IMR-90 (cell line): ENCODE results near the gene IFNA13. TPM values are rescaled to one million over a fixed set of nuclear protein-coding genes. Genes with fewer than 3 reads are reported as not detected.

Experiments
- CEBPB ChIP-seq: IDR thresholded peaks from 2 replicates; pipeline ENCODE4 v1.6.1; 2012; ENCODE audit warnings: low read depth, low read length, improper control_type of control experiment
- polyA plus RNA-seq, 3 experiments: library from polyadenylated mRNA; depleted of rRNA; stranded (reverse); fragments of >200 nt; gene quantifications; 2 replicates each; pipeline ENCODE4 v1.2.3, GENCODE V29; 2012; ENCODE audit warnings: low replicate concordance in 1 of 3
- total RNA-seq: library from RNA; depleted of rRNA; stranded (reverse); fragments of >200 nt; gene quantifications from 2 replicates; pipeline ENCODE4 v1.2.3, GENCODE V29; 2012; rRNA removed

IFNA13 gene
- total and polyA plus RNA-seq, 2 of the 4 experiments (the other 2 are of a cell fraction) = not detected

DNA sequence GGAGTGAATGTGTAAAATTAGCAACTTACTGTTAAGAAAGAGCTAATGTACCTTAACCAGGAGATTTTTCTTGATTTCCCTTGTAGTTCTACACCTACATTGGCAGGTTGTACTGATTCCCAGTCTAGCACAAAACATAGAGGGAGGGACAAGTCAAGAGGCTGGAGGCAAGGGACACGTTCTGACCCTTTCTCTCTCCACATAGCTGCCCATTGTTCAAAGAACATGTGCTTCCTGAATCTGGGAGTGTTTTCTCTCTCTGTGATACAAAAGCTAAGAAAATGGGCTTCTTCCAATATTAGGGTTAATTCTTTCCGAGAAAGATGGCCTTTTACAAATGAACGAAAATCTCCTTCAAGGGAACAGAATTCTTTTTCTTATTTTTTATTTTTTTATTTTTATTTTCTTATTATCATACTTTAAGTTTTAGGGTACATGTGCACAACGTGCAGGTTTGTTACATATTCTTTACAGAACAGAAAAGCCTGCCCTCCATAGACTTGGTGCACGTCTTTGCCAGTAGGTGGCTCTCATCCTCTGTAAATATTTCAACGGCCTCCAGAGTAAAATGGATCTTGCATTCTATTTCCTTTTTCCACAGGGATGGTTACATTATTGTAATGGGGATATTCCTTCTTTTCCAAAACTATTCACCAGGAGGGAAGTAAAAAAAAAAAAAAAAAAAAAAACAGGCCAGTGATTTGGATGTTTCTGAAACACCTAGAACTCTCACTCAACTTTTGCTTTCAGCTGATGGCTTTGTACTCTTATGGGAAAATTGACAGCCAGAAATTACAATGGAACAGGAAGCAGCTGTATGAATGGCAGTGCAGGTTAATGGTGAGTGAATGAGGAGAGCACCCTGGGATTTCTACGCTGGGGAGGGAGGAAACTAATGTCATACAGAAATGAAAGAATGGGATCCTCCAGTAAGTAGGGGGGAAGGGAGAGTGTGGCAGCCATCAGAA is 49.6 kb downstream of the IFNA13 start (continued):
- no peak for TF ChIP-seq CEBPB

Other genes with a start within 250 kb of the IFNA13 start
- not detected in 2 replicates for gene IFNW1, start 226.2 kb downstream of the IFNA13 start, total RNA-seq
- gene IFNW1, start 226.2 kb downstream of the IFNA13 start, polyA plus RNA-seq (2012; rRNA removed) = not detected in 2 replicates
- gene IFNA21, start 201.4 kb downstream of the IFNA13 start, total RNA-seq = not detected in 2 replicates
- not detected in 2 replicates for gene IFNA21, start 201.4 kb downstream of the IFNA13 start, polyA plus RNA-seq (2012; rRNA removed)
- gene IFNA4, start 180.5 kb downstream of the IFNA13 start, total RNA-seq = not detected in 2 replicates
- gene IFNA4, start 180.5 kb downstream of the IFNA13 start, polyA plus RNA-seq (2012; rRNA removed) = not detected in 2 replicates
- not detected in 2 replicates for gene IFNA7, start 165.9 kb downstream of the IFNA13 start, total RNA-seq
- gene IFNA7, start 165.9 kb downstream of the IFNA13 start, polyA plus RNA-seq (2012; rRNA removed) = not detected in 2 replicates
- not detected in 2 replicates for gene IFNA10, start 160.9 kb downstream of the IFNA13 start, total RNA-seq
- gene IFNA10, start 160.9 kb downstream of the IFNA13 start, polyA plus RNA-seq (2012; rRNA removed) = not detected in 2 replicates
- gene IFNA16, start 150.7 kb downstream of the IFNA13 start, total RNA-seq = not detected in 2 replicates
- gene IFNA16, start 150.7 kb downstream of the IFNA13 start, polyA plus RNA-seq (2012; rRNA removed) = not detected in 2 replicates
- not detected in 2 replicates for gene IFNA17, start 139.8 kb downstream of the IFNA13 start, total RNA-seq
- gene IFNA17, start 139.8 kb downstream of the IFNA13 start, polyA plus RNA-seq (2012; rRNA removed) = not detected in 2 replicates
- not detected in 2 replicates for gene IFNA14, start 128.1 kb downstream of the IFNA13 start, total RNA-seq
- not detected in 2 replicates for gene IFNA14, start 128.1 kb downstream of the IFNA13 start, polyA plus RNA-seq (2012; rRNA removed)
- not detected in 2 replicates for gene IFNA5, start 62.7 kb downstream of the IFNA13 start, total RNA-seq
- gene IFNA5, start 62.7 kb downstream of the IFNA13 start, polyA plus RNA-seq (2012; rRNA removed) = not detected in 2 replicates
- 46.4 and 68.6 TPM in 2 replicates for gene KLHL9, start 32.7 kb downstream of the IFNA13 start, total RNA-seq
- gene KLHL9, start 32.7 kb downstream of the IFNA13 start, polyA plus RNA-seq (2012; rRNA removed) = 10.2 and 12.9 TPM in 2 replicates
- gene IFNA6, start 17.2 kb downstream of the IFNA13 start, total RNA-seq = not detected in 2 replicates
- not detected in 2 replicates for gene IFNA6, start 17.2 kb downstream of the IFNA13 start, polyA plus RNA-seq (2012; rRNA removed)
- gene IFNA2, start 17.3 kb upstream of the IFNA13 start, total RNA-seq = not detected in 2 replicates
- not detected in 2 replicates for gene IFNA2, start 17.3 kb upstream of the IFNA13 start, polyA plus RNA-seq (2012; rRNA removed)
- not detected in 2 replicates for gene IFNA8, start 41.1 kb upstream of the IFNA13 start, total RNA-seq
- not detected in 2 replicates for gene IFNA8, start 41.1 kb upstream of the IFNA13 start, polyA plus RNA-seq (2012; rRNA removed)
- not detected in 2 replicates for gene IFNA1, start 72.4 kb upstream of the IFNA13 start, total RNA-seq
- gene IFNA1, start 72.4 kb upstream of the IFNA13 start, polyA plus RNA-seq (2012; rRNA removed) = not detected in 2 replicates
- 1.8 and 1.9 TPM in 2 replicates for gene IFNE, start 114.3 kb upstream of the IFNA13 start, total RNA-seq
- 0.96 and 1.4 TPM in 2 replicates for gene IFNE, start 114.3 kb upstream of the IFNA13 start, polyA plus RNA-seq (2012; rRNA removed)